DMS153 (cell line): ENCODE results near the gene FLT3.
"Not testable (repeated sequence)": the region's sequence is repeated elsewhere in the genome, so short reads cannot be mapped to it uniquely, and the experiment has no call there.

Source experiments
- DNase-seq: peaks from one replicate; lab custom pipeline; 2025; lab: John Stamatoyannopoulos, UW

FLT3 gene

DNA sequence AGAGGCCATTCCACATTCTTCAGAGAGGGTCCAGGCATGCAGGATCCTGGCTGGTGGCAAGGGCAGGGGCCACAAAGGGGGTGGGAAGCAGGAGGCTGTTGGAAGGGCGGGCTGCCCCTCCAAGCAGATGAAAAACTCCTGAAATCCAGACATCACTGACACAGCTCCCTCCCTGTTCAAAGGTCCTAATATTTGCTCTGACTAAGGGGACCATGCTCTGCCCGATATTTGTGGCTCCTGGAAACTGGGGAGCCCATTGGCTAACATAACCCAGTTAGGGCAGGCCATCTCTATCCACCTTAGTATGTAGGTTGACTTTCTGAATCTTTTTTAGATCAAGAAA lies 127.9 kb downstream of the FLT3 start:
- no peak for DNase-seq

DNA sequence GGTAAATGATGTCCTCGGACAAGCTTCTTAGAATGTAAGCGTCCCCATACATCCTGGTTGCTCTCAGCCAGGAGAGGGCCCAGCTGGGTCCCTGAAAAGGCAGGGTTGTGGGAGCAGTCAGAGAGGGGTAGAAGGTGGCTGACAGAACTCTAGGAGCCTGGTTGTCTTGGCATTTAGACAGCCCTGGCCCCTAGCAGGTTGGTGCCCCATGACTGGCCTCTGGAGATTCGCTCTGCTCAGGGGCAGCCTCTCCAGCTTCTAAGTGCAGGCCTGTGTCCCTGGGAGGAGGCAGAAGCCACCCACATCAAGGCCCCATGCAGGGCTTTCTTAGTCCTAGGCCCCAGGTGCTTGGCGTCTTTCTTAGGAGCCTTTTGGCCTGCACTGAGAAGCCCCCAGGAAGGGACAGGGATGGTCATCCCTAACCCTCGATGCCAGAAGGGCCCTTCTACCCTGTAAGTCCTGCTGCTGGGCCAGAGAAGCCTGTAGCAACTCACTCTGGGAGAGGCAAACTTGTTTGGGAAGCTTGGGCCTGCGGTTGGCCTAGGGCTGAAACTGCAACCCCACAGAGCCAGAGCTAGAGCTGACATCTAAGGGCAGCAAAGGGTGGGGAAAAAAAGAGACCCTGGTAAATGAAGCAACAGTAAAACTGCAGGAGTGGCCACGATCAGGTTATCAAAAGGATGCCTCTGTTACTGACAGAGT lies 128.4 kb downstream of the FLT3 start:
- no peak for DNase-seq

DNA sequence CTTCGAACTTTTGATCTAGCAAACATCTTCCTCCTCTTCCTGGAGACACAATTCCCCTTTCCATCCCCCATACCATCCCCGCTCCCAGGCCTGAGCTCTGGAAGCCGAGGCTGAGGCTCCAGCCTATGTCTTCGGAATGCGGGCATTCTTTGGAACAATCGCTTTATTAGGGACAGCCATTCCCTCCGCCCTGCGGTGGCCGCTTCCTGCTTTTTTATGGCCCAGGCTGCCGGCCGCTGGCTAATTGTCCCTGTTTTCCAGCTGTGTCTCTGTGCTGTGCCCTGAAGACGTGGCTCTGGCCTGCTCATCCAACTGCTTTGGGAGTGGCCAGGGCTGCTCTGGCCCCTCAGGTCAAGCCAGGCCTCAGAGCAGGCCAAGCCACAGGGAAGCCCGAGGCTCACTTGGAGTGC lies 129.1 kb downstream of the FLT3 start:
- DNase-seq, result no peak

DNA sequence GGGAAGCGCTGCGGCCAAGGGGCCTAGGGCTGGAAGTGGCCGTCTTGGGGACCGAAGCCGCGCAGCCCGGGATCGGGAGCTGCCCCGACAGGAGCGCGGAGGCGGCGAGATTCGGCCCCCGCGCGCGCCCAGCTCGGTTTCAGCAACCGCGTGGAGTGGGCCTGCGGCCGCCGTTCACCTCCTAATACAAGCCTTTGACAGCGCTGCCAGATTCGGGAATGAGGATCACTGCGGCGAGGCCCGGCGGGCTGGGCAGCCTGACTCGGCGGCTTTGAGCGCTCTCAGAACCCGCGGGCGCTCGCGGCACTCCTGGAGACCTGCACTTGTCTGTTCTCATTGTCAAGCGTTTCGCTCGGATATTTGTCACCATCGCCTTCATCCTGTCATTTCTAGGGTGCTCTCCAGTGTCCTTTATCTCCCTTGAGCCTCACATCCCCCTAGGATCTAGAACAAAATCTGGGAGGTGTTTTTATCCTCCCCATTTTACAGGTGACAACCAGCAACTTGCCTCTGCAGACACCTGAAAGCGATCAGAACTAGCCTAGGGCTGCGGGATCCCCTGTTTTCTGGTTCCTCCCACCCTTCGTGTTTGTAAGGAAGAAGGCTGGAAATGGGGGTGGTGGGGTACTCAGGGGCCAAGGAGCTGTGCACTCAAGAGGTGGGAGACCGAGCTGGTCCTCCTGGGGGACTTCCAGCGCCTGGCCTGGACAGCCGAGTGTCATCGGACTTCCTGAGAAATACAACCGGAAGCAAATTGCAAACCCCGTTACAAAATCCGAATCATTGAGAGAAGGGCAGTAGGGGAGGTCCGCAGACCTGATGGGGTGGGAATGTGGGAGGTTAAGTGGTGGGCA lies 129.8 kb downstream of the FLT3 start:
- DNase-seq, result no peak

- DNase-seq, result no peak
Measured at GRCh38 chr13:27969866-27970229, 130.5 kb downstream of the FLT3 start.

GRCh38 chr13:27969082-27969865 lies 131.1 kb downstream of the FLT3 start, which contains the start of gene CDX2:
TSS of gene CDX2 (minus strand) at chr13:27969315. CDS start at chr13:27969006, 309 bp downstream.
- DNase-seq, result no peak

GRCh38 chr13:27968316-27969081 lies 131.9 kb downstream of the FLT3 start:
- no peak for DNase-seq

DNA sequence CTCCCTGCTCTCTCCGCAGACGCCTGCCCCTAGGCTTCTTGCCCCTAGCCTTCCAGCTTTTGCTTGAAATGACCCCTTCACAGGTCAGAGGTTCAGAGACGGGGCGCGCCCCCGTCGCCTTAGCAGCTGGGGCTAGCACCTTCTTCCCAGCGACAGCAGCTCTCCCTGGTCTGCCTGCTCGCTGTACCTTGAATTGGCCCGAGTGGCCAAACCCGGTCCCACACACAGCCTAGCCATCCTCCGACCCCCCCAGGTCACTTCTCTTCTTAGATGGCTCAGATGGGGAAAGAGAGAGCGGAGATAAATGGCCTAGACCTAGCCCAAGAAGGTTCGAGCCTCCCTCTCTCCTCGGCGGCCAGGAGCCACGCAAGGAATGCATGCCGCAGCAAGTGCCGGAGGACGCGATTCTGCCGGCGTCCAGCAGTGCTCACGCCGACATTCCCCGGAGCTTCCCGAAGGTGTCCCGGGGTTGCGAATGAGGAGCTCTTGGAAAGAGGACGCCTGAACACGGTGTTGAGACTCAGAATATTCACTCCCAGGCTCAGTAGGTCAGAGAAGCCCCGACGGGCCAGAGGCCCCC lies 132.6 kb downstream of the FLT3 start:
- DNase-seq, result no peak

DNA sequence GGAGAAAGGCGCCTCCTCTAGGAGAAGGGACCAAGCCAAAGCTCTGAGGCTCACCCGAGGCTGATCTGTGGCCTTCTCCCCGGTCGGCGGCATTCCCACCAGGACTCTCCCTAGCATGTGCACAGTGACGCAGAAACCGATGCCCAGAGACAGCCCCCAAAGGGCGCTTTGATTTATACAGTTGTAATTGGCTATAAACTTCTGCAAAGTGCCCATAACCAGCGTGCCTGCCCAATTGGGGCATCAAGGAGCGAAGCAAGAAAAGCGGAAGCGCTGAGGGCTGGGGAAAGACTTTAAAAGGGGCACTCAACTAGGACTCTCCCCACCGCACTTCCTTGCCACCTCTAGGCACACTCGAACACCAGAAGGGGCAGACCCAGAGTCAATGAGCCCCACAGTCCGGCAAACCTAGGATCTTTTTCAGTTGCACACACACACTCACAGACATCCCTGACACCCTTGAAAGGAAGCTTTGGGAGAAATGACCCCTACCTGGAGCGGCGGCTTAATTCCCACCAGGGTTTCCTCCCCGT lies 133.1 kb downstream of the FLT3 start:
- no peak for DNase-seq

GRCh38 chr13:27966641-27967202 lies 133.7 kb downstream of the FLT3 start:
- DNase-seq, result no peak

DNA sequence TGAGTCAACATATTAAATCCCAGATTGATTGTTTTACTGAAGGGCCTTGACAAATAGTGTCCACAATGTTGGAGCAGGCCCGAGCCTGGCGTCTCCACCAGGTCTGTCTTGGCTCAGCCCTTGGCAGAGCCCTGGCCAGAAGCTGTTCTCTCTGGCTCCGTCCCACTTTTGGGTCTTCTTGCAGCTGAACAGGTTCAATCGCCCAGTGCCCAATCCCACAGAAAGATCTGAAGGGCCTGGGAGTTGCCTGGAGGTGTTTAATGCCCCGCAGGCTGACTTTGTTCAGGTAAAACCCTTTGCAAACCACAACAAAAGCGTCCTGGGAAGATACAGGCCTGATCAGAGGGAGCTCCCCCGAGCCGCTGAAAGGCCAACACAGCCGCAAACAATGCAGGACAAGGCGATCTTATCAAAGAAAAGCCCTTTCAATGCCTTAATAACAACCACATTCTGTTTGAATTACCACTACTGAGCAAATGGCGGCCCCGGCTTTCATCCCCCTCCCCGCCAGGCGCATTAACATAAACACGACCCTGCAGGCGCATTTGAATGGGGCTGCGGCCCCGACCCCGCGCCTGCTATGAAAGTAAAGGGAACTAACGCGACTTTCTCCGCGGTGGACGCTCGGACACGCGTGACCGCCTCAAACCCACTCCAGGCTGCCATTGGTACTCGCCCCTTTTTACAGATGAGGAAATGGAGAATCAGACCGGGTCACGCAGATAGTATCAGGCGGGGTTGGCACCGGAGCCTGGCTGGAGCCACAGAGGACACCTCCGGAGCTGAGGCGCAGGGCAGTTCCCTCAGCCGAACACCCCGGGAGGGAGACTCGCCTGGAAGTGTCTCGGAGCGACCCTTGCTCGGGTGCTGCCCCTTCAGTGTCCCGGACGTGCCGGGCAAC lies 134.4 kb downstream of the FLT3 start:
- DNase-seq, result no peak

DNA sequence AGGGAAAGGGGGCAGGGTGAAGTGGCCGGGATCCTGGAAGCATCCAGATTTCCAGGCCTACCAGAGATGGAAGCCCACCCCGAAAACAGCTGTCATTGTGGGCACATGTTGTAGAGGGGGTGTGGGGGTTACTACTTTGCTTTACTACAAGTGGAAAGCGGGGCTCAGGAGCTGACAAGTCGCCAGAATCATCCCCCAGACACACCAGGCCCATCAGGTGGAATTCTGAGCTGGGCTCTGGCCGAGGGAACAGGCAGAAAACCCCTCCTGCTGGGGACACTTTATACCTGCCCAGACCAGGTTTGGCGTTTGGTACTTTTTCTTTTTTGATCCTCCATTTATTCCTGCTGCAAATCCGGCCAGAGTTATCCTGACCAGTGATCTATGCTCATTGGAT lies 135.0 kb downstream of the FLT3 start:
- no peak for DNase-seq

DNA sequence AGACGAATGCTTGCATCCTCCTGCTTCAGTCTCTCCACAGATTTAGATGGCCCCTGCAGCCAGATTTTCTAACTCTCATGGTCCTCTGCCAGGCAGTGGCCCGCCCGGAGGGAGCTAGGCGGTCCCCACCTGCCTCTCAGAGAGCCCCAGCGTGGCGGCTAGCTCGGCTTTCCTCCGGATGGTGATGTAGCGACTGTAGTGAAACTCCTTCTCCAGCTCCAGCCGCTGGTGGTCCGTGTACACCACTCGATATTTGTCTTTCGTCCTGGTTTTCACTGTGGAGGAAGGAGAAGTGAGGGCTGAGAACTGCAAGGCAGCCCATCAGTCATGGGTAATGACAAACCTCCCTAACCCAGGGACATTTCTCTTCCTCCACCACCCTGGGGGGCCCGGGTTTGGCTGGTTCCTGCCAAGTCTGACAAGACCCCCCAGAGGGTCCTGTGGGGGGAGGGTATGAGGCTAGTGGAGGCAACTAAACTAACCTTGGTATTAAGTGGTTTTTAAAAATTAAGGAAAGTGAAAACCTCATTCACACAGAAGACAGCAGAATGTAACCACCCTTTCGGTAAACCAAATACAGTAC lies 135.5 kb downstream of the FLT3 start:
- no peak for DNase-seq

DNA sequence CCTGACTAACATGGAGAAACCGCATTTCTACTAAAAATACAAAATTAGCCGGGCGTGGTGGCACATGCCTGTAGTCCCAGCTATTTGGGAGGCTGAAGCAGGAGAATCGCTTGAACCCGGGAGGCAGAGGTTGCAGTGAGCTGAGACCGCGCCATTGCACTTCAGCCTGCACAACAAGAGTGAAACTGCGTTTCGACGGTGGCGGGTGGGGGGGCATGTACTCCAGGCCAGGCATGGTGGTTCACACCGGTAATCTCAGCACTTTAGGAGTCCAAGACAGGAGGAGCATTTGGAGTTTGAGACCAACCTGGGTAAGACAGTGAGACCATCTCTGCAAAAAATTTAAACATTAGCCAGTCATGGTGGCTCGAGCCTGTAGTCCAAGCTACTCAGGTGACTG lies 136.2 kb downstream of the FLT3 start:
- DNase-seq, result not testable (repeated sequence)

GRCh38 chr13:27963491-27963890 lies 136.9 kb downstream of the FLT3 start:
- no peak for DNase-seq

- DNase-seq, result no peak
Measured at GRCh38 chr13:27962982-27963381, 137.4 kb downstream of the FLT3 start.

DNA sequence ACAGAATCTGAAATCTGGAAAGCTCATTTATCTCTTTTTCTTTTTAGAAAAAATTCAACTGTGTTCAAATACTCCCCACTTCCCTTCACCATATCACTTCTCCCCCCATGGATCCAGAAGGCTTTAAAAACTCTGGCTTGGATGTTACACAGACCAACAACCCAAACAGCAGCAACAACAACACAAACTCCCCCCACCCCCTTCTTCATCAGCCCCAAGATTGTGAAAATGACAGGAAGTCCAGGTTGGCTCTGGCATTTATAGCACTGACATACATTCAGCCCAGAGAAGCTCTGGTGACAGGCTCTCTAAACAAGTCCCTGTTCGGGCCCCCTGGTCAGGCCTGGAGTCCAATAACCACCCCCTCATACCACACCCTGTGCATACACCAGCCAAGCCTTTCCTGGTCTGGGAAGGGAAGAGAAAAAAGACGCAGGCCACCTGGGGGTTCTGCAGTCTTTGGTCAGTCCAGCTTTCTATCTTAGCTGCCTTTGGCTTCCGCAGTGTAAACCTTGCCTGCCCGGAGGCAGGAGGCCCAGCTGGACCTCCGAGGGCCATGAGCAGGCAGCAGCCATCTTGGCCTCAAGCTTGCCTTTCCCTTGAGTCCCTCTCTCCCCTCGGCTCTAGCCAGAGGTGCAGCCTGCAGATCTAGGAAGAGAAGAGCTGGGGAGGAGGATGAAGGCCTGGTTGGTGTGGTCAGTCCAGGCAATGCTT lies 138.1 kb downstream of the FLT3 start:
- no peak for DNase-seq

GRCh38 chr13:27961227-27962085 lies 138.9 kb downstream of the FLT3 start:
- no peak for DNase-seq
